HFF-Myc (cell line): ENCODE data around the gene TBC1D5.
A peak's percentile ranks its signal among the peaks of the same experiment; 100 is the strongest.
"Not testable (repeated sequence)": the region's sequence is repeated elsewhere in the genome, so short reads cannot be mapped to it uniquely, and the experiment has no call there.

Source experiments
- DNase-seq: peaks from one replicate; pipeline ENCODE4 v3.0.0-alpha.2; 2011; ENCODE audit warnings: low read depth; ENCODE audit errors: extremely low read depth
- H3K4me3 ChIP-seq: replicated peaks from 2 replicates; pipeline ENCODE4 v1.5.1; 2011; ENCODE audit warnings: low read depth, mild to moderate bottlenecking, control low read depth, low read length
- CTCF ChIP-seq: IDR thresholded peaks from 2 replicates; pipeline ENCODE4 v1.5.1; 2012; ENCODE audit warnings: mild to moderate bottlenecking, low read depth, low read length, control low read depth; ENCODE audit errors: missing control alignments

The TBC1D5 gene

GRCh38 chr3:17491601-17492000 is 250.8 kb downstream of the TBC1D5 start:
- no peak overlapping the region for H3K4me3 ChIP-seq
- TF ChIP-seq CTCF: no peak
- peak; percentile 11 for DNase-seq

GRCh38 chr3:17491190-17491589 is 251.2 kb downstream of the TBC1D5 start:
- H3K4me3 ChIP-seq, DNase-seq: not testable (repeated sequence)

- H3K4me3 ChIP-seq: no peak overlapping the region
- no peak for TF ChIP-seq CTCF
- no peak for DNase-seq
Observed at GRCh38 chr3:17489139-17489538, 253.3 kb downstream of the TBC1D5 start.

GRCh38 chr3:17481116-17481515 is 261.3 kb downstream of the TBC1D5 start:
- no peak for DNase-seq
- TF ChIP-seq CTCF: no peak
- H3K4me3 ChIP-seq: no peak overlapping the region

GRCh38 chr3:17479681-17480405 is 262.6 kb downstream of the TBC1D5 start:
- no peak for TF ChIP-seq CTCF
- no peak overlapping the region for H3K4me3 ChIP-seq
- DNase-seq: no peak

- DNase-seq: peak; percentile 21
- TF ChIP-seq CTCF: no peak
- H3K4me3 ChIP-seq: no peak overlapping the region
Observed at GRCh38 chr3:17478673-17479072, 263.8 kb downstream of the TBC1D5 start.

GRCh38 chr3:17473761-17474160 is 268.7 kb downstream of the TBC1D5 start:
- TF ChIP-seq CTCF: no peak
- DNase-seq: no peak
- no peak overlapping the region for H3K4me3 ChIP-seq
